ENCODE measurements around the gene FLRT3.

DNA sequence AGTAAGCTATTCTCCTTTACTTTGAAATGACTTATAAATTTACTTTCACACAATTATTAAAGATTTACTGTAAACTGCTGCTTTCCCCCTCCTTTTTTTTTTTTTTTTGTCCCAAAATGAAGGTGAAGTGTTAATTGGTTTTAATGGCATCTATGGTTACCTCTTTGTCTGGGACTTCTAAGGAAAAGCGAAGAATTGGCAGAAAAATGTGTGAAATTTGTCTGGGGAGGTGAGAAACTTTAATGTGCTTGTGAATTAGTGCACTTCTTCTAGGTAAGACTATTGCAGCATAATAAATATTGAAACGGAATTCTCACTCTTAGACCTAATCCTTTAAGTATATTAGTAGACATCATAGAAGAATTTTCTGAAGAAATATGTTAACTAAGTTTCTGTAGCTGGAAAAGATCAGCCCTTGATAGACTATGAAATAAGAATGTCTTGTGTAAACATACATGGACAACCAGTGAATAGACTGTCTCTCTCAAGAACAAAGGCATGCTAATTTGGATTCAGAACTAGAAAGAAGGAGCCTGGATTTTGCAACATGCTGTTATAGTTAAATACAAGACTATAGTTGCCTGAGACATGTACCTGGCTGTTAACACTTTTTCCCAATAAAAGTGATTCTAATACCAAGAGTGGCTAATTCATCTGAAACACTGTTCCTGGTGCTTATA, 23.9 kb downstream of the FLRT3 start:
- no peak for TF ChIP-seq FOXA1 (IDR thresholded peaks at IDR 0.05)
- TF ChIP-seq, protein P1, sequence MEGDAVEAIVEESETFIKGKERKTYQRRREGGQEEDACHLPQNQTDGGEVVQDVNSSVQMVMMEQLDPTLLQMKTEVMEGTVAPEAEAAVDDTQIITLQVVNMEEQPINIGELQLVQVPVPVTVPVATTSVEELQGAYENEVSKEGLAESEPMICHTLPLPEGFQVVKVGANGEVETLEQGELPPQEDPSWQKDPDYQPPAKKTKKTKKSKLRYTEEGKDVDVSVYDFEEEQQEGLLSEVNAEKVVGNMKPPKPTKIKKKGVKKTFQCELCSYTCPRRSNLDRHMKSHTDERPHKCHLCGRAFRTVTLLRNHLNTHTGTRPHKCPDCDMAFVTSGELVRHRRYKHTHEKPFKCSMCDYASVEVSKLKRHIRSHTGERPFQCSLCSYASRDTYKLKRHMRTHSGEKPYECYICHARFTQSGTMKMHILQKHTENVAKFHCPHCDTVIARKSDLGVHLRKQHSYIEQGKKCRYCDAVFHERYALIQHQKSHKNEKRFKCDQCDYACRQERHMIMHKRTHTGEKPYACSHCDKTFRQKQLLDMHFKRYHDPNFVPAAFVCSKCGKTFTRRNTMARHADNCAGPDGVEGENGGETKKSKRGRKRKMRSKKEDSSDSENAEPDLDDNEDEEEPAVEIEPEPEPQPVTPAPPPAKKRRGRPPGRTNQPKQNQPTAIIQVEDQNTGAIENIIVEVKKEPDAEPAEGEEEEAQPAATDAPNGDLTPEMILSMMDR (IDR thresholded peaks at IDR 0.05; ENCODE audit: low read depth, low read length, missing input control): no peak
- TF ChIP-seq RAD21 (IDR thresholded peaks at IDR 0.05): no peak

Measured in liver (tissue), 3 donors.